ENCODE data around the gene SEC61A2. TPM values are rescaled to one million over a fixed set of nuclear protein-coding genes. Genes with fewer than 3 reads are reported as not detected.

The SEC61A2 gene
- total and polyA plus RNA-seq, 4 donors, result 16.9 to 73.3 (median 71.3) TPM

GRCh38 chr10:12205082-12205481, 75.6 kb downstream of the SEC61A2 start:
- Histone ChIP-seq H3K27ac (ENCODE audit: low read depth, low read length) (no peak overlapping the region), H3K36me3 (ENCODE audit: control insufficient read depth, insufficient read depth, low read length) (peaks cover 31% of the 10 kb centered on the region)

GRCh38 chr10:12207114-12207513, 77.6 kb downstream of the SEC61A2 start:
- Histone ChIP-seq H3K4me3 (ENCODE audit: low read depth, low read length) (no peak overlapping the region), H3K9me3 (ENCODE audit: control insufficient read depth, insufficient read depth, low read length) (no peaks in the 10 kb centered on the region), H3K27ac (ENCODE audit: low read depth, low read length) (no peak overlapping the region), H3K36me3 (ENCODE audit: control insufficient read depth, insufficient read depth, low read length) (peaks cover 37% of the 10 kb centered on the region), H3K4me1 (ENCODE audit: control insufficient read depth, insufficient read depth, low read length) (no peaks in the 10 kb centered on the region), H3K27me3 (ENCODE audit: control insufficient read depth, insufficient read depth, low read length) (no peaks in the 10 kb centered on the region)
- no peak for DNase-seq (ENCODE audit: low read depth in 4 of 6, low spot score in 6 of 6)
- WGBS (ENCODE audit: insufficient coverage), result no CpG with 5 or more reads among the region's 3 CpGs

More at GRCh38 chr10:12205082-12205481, 75.6 kb downstream of the SEC61A2 start:
- no peak for DNase-seq (ENCODE audit: low read depth in 4 of 6, low spot score in 6 of 6)
- H3K4me1 ChIP-seq (ENCODE audit: control insufficient read depth, insufficient read depth, low read length), result no peaks in the 10 kb centered on the region
- H3K4me3 ChIP-seq (ENCODE audit: low read depth, low read length), result no peak overlapping the region
- H3K9me3 ChIP-seq (ENCODE audit: control insufficient read depth, insufficient read depth, low read length), result no peaks in the 10 kb centered on the region
- no CpG with 5 or more reads among the region's 3 CpGs for WGBS (ENCODE audit: insufficient coverage)
- H3K27me3 ChIP-seq (ENCODE audit: control insufficient read depth, insufficient read depth, low read length), result no peaks in the 10 kb centered on the region

- 96% methylated on average over 5 of the region's 5 CpGs for WGBS (ENCODE audit: insufficient coverage)
- Histone ChIP-seq H3K27me3 (ENCODE audit: control insufficient read depth, insufficient read depth, low read length) (no peaks in the 10 kb centered on the region), H3K36me3 (ENCODE audit: control insufficient read depth, insufficient read depth, low read length) (peaks cover 30% of the 10 kb centered on the region)
These were observed 79.0 kb downstream of the SEC61A2 start for GRCh38 chr10:12208460-12208859.

GRCh38 chr10:12212454-12212853, 83.0 kb downstream of the SEC61A2 start:
- no peak overlapping the region for H3K27ac ChIP-seq (ENCODE audit: low read depth, low read length)
- 100% methylated on average over 1 of the region's 3 CpGs for WGBS (ENCODE audit: insufficient coverage)
- no peaks in the 10 kb centered on the region for H3K4me1 ChIP-seq (ENCODE audit: control insufficient read depth, insufficient read depth, low read length)
- H3K36me3 ChIP-seq (ENCODE audit: control insufficient read depth, insufficient read depth, low read length), result peaks cover 22% of the 10 kb centered on the region
- DNase-seq (ENCODE audit: low read depth in 4 of 6, low spot score in 6 of 6), result no peak
- no peaks in the 10 kb centered on the region for H3K9me3 ChIP-seq (ENCODE audit: control insufficient read depth, insufficient read depth, low read length)
- no peak overlapping the region for H3K4me3 ChIP-seq (ENCODE audit: low read depth, low read length)
- H3K27me3 ChIP-seq (ENCODE audit: control insufficient read depth, insufficient read depth, low read length), result no peaks in the 10 kb centered on the region

More at GRCh38 chr10:12208460-12208859, 79.0 kb downstream of the SEC61A2 start:
- no peak overlapping the region for H3K4me3 ChIP-seq (ENCODE audit: low read depth, low read length)
- H3K9me3 ChIP-seq (ENCODE audit: control insufficient read depth, insufficient read depth, low read length), result no peaks in the 10 kb centered on the region
- no peak for DNase-seq (ENCODE audit: low read depth in 4 of 6, low spot score in 6 of 6)
- H3K27ac ChIP-seq (ENCODE audit: low read depth, low read length), result no peak overlapping the region
- no peaks in the 10 kb centered on the region for H3K4me1 ChIP-seq (ENCODE audit: control insufficient read depth, insufficient read depth, low read length)

GRCh38 chr10:12213621-12214020, 84.1 kb downstream of the SEC61A2 start:
- Histone ChIP-seq H3K27ac (ENCODE audit: low read depth, low read length) (no peak overlapping the region), H3K4me3 (ENCODE audit: low read depth, low read length) (no peak overlapping the region), H3K9me3 (ENCODE audit: control insufficient read depth, insufficient read depth, low read length) (no peaks in the 10 kb centered on the region), H3K4me1 (ENCODE audit: control insufficient read depth, insufficient read depth, low read length) (no peaks in the 10 kb centered on the region), H3K36me3 (ENCODE audit: control insufficient read depth, insufficient read depth, low read length) (peaks cover 34% of the 10 kb centered on the region), H3K27me3 (ENCODE audit: control insufficient read depth, insufficient read depth, low read length) (no peaks in the 10 kb centered on the region)
- WGBS (ENCODE audit: insufficient coverage), result no CpG with 5 or more reads among the region's 3 CpGs
- DNase-seq (ENCODE audit: low read depth in 4 of 6, low spot score in 6 of 6), result peak in 1 of 6 donors; percentile 30

GRCh38 chr10:12214093-12214492, 84.6 kb downstream of the SEC61A2 start:
- H3K36me3 ChIP-seq (ENCODE audit: control insufficient read depth, insufficient read depth, low read length), result peaks cover 37% of the 10 kb centered on the region
- no peaks in the 10 kb centered on the region for H3K27me3 ChIP-seq (ENCODE audit: control insufficient read depth, insufficient read depth, low read length)
- 87% methylated on average over 2 of the region's 4 CpGs for WGBS (ENCODE audit: insufficient coverage)
- H3K9me3 ChIP-seq (ENCODE audit: control insufficient read depth, insufficient read depth, low read length), result no peaks in the 10 kb centered on the region
- no peaks in the 10 kb centered on the region for H3K4me1 ChIP-seq (ENCODE audit: control insufficient read depth, insufficient read depth, low read length)
- DNase-seq (ENCODE audit: low read depth in 4 of 6, low spot score in 6 of 6), result no peak
- H3K27ac ChIP-seq (ENCODE audit: low read depth, low read length), result no peak overlapping the region
- H3K4me3 ChIP-seq (ENCODE audit: low read depth, low read length), result no peak overlapping the region

- Histone ChIP-seq H3K4me3 (ENCODE audit: low read depth, low read length) (no peak overlapping the region), H3K4me1 (ENCODE audit: control insufficient read depth, insufficient read depth, low read length) (no peaks in the 10 kb centered on the region), H3K9me3 (ENCODE audit: control insufficient read depth, insufficient read depth, low read length) (no peaks in the 10 kb centered on the region), H3K36me3 (ENCODE audit: control insufficient read depth, insufficient read depth, low read length) (peaks cover 35% of the 10 kb centered on the region), H3K27ac (ENCODE audit: low read depth, low read length) (no peak overlapping the region), H3K27me3 (ENCODE audit: control insufficient read depth, insufficient read depth, low read length) (no peaks in the 10 kb centered on the region)
- DNase-seq (ENCODE audit: low read depth in 4 of 6, low spot score in 6 of 6), result peak in 4 of 6 donors; percentile 12 to 84 (median 44)
- no CpG with 5 or more reads among the region's 6 CpGs for WGBS (ENCODE audit: insufficient coverage)
These were observed 85.3 kb downstream of the SEC61A2 start for GRCh38 chr10:12214763-12215218.

Small RNAs within 50 kb of the gene (small RNA-seq; reads per million reads assigned to genes)
- gene MIR548AK (ENCODE audit: low replicate concordance) (not detected), gene RNU6-88P (ENCODE audit: low replicate concordance) (not detected)

Other genes starting within 250 kb of the SEC61A2 start
- gene UPF2, start 86.9 kb upstream of the SEC61A2 start, total RNA-seq, result 10 to 100 TPM; 24.2 to 24.7 TPM
- gene UPF2, start 86.9 kb upstream of the SEC61A2 start, polyA plus RNA-seq (ENCODE audit: insufficient read length in 2 of 2), result 10 to 100 TPM; 16.2 to 20.0 TPM
- gene DHTKD1, start 60.7 kb upstream of the SEC61A2 start, total RNA-seq, result 10 to 100 TPM; 33.2 to 43.8 TPM
- gene DHTKD1, start 60.7 kb upstream of the SEC61A2 start, polyA plus RNA-seq (ENCODE audit: insufficient read length in 2 of 2), result 10 to 100 TPM; 30.4 to 31.0 TPM
- 10 to 100 TPM; 29.7 to 62.3 TPM for gene NUDT5, start 66.2 kb downstream of the SEC61A2 start, total RNA-seq
- gene NUDT5, start 66.2 kb downstream of the SEC61A2 start, polyA plus RNA-seq (ENCODE audit: insufficient read length in 2 of 2), result 10 to 100 TPM; 43.3 to 48.6 TPM
- gene CDC123, start 66.5 kb downstream of the SEC61A2 start, total RNA-seq, result 100 to 1,000 TPM in 1 of 2 donors, 10 to 100 TPM in 1; 86.2 to 105 TPM
- 100 to 1,000 TPM; 113 to 136 TPM for gene CDC123, start 66.5 kb downstream of the SEC61A2 start, polyA plus RNA-seq (ENCODE audit: insufficient read length in 2 of 2)
- 10 to 100 TPM; 25.2 to 29.6 TPM for gene CAMK1D, start 219.9 kb downstream of the SEC61A2 start, total RNA-seq
- 10 to 100 TPM; 38.1 to 39.0 TPM for gene CAMK1D, start 219.9 kb downstream of the SEC61A2 start, polyA plus RNA-seq (ENCODE audit: insufficient read length in 2 of 2)

Measured in spinal cord (tissue), 10 donors.